ENCODE measurements around the gene THAP12.
"Not testable (repeated sequence)": the region's sequence is repeated elsewhere in the genome, so short reads cannot be mapped to it uniquely, and the experiment has no call there.

The THAP12 gene

GRCh38 chr11:76380977-76381719 is at the start of gene THAP12, which contains the start of gene GVQW3:
TSS of gene THAP12 (minus strand) at chr11:76381132. CDS start at chr11:76380836, 296 bp downstream.
TSS of gene GVQW3 (plus strand) at chr11:76381323. CDS start at chr11:76381829, 506 bp downstream.
- peak; percentile 96 to 97 for DNase-seq (ENCODE audit: low read depth in 2 of 2)

GRCh38 chr11:76426660-76427059 is 45.7 kb upstream of the THAP12 start:
- no peak for DNase-seq (ENCODE audit: low read depth in 2 of 2)

GRCh38 chr11:76424891-76425290 is 44.0 kb upstream of the THAP12 start:
- DNase-seq (ENCODE audit: low read depth in 2 of 2): no peak

- no peak for DNase-seq (ENCODE audit: low read depth in 2 of 2)
Measured at GRCh38 chr11:76424379-76424778, 43.4 kb upstream of the THAP12 start.

- no peak for DNase-seq (ENCODE audit: low read depth in 2 of 2)
Measured at GRCh38 chr11:76419896-76420295, 39.0 kb upstream of the THAP12 start.

- no peak for DNase-seq (ENCODE audit: low read depth in 2 of 2)
Measured at GRCh38 chr11:76415073-76415472, 34.1 kb upstream of the THAP12 start.

GRCh38 chr11:76410851-76411357 is 30.0 kb upstream of the THAP12 start:
- no peak for DNase-seq (ENCODE audit: low read depth in 2 of 2)

- DNase-seq (ENCODE audit: low read depth in 2 of 2): no peak
Measured at GRCh38 chr11:76408171-76408965, 27.4 kb upstream of the THAP12 start.

GRCh38 chr11:76406359-76406758 is 25.4 kb upstream of the THAP12 start:
- no peak for DNase-seq (ENCODE audit: low read depth in 2 of 2)

- DNase-seq (ENCODE audit: low read depth in 2 of 2): not testable (repeated sequence)
Measured at GRCh38 chr11:76401484-76401883, 20.6 kb upstream of the THAP12 start.

GRCh38 chr11:76400967-76401366 is 20.0 kb upstream of the THAP12 start:
- no peak for DNase-seq (ENCODE audit: low read depth in 2 of 2)

- DNase-seq (ENCODE audit: low read depth in 2 of 2): no peak
Measured at GRCh38 chr11:76397383-76397782, 16.5 kb upstream of the THAP12 start.

- DNase-seq (ENCODE audit: low read depth in 2 of 2): no peak
Measured at GRCh38 chr11:76395296-76395695, 14.4 kb upstream of the THAP12 start.

GRCh38 chr11:76394411-76394810 is 13.5 kb upstream of the THAP12 start:
- DNase-seq (ENCODE audit: low read depth in 2 of 2): no peak

- DNase-seq (ENCODE audit: low read depth in 2 of 2): no peak
Measured at GRCh38 chr11:76392870-76393269, 11.9 kb upstream of the THAP12 start.

GRCh38 chr11:76391811-76392475 is 11.0 kb upstream of the THAP12 start:
- no peak for DNase-seq (ENCODE audit: low read depth in 2 of 2)

- DNase-seq (ENCODE audit: low read depth in 2 of 2): no peak
Measured at GRCh38 chr11:76391021-76391420, 10.1 kb upstream of the THAP12 start.

GRCh38 chr11:76388408-76388807 is 7.5 kb upstream of the THAP12 start:
- no peak for DNase-seq (ENCODE audit: low read depth in 2 of 2)

- DNase-seq (ENCODE audit: low read depth in 2 of 2): no peak
Measured at GRCh38 chr11:76385903-76386302, 5.0 kb upstream of the THAP12 start.

GRCh38 chr11:76382209-76382608 is 1.3 kb upstream of the THAP12 start:
- no peak for DNase-seq (ENCODE audit: low read depth in 2 of 2)

GRCh38 chr11:76380159-76380976 is 564 bp downstream of the THAP12 start:
- DNase-seq (ENCODE audit: low read depth in 2 of 2): no peak

Measured in fibroblast of skin of left biceps (primary cell).